Loucy (cell line): ENCODE results near the gene NAV2.

Experiments used
- CTCF ChIP-seq: fragments of 200-600 bp; sonication (generic); conservative IDR thresholded peaks from 2 replicates; pipeline ENCODE4 v1.5.1; 2014; ENCODE audit warnings: mild to moderate bottlenecking, antibody characterized with exemption, low read length
- EZH2phosphoT487 ChIP-seq: fragments of 200-600 bp; IDR thresholded peaks from 2 replicates; pipeline ENCODE4 v1.6.1; 2018; ENCODE audit warnings: antibody characterized with exemption, mild to moderate bottlenecking, moderate library complexity, borderline replicate concordance

- TF ChIP-seq CTCF (no peak), EZH2phosphoT487 (no peak)
These were observed 219.2 kb downstream of the NAV2 start for GRCh38 chr11:19931771-19932369.
